DMS 273 (cell line): ENCODE results near the gene PDLIM7.

Experiments used
- DNase-seq: peaks from one replicate; lab custom pipeline; 2025; ENCODE audit not compliant: unreplicated experiment; lab: John Stamatoyannopoulos, UW

PDLIM7 gene

DNA sequence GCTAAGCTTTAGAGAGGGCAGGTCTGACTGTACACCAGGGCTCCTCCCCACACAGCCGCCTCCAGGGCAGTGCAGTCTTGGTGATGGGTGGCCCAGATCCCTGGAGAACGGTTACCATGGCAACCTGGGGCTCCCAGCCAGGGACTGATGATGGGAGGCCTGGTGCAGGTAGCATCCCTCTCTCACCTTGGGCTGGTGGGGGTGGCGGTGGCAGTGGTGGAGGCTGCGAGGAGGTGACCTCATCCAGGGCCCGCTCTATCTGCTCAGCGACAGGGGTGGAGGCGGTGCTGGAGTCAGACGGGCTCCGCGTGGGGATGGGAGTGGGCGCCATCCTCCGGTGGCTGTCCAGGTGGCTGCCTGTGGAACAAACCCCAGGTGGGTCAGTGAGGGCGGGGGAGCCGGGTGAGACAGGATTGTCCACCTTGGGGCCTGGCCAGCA lies 38.5 kb downstream of the PDLIM7 start:
- DNase-seq: peak; percentile 60

DNA sequence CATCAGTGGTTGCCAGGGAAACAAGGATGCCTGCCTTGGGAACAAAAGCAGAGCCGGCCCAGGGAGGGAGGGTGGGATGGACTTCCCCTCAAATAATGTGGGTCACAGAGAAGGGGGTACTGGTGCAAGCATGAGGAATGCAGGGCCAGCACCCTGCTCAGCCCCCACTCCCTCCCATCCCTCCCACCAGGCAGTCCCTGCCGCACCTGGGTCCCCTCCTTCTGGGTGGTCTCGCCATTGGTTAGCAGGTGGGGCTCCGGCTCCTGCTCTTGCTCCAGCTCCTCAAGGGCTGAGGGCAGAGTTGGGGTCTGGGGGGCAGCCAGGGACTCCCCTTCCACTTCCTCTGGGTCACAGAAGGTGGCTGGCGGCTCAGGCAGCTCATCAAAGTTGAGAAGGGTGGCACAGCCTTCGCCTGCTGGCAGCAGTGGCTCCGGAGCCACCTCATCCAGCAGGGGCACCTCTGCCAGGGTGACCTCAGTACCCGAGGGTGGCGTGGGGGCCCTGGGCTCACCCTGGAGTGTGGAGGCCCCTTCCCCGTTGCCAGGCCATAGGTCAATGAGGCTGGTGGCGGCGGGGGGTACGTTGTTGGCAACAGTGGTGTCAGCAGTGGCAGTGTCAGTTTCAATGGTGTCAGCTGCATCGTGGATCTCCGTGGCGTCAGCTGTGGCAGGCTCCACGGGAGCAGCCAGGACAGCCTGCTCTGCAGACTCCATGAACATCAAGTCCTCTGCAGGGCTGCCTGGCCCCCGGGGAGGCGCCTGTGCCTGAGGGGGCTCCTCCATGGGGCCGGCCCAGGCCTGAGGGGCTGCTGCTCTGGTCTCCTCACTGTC lies 39.3 kb downstream of the PDLIM7 start:
- DNase-seq: no peak

DNA sequence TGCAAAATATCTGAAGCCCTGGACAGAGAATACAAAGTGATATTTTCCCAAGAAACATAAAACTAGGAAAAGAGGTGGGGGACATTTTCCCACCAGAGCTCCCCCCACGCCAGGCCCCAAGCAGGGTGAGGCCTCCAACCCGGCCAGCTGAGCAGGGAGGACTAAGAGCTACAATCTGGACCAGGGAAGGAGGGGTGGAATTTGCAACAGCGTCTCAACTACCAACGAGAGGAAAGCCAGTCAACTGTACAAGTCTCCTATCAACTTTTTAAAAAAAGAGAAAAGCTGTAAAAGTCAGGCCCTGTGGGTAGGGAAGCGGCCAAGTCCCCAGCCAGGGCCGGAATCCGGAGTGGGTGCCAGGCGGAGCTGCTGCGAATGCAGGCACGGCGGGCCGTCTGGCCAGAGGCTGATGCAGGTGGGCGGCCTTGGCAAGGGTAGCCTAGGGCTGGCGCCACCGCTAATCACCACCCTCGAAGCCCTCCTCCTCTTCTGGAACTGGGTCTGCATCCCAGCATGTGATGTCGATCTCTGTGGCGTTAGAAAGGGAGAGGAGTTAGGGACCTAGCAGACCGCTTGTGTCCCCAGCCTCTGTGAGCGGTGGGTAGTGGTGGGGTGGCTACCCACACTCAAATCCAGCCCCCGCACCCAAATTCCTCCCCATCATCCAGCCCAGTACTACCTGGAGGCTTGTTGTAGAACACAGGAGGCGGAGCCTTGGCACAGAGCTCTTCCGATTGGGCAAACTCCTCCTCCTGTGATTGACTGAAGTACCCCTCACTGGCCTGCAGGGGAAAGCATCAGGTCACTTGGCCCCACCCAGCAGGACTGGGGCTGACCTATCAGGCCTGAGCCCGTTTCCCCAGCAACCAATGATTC lies 40.2 kb downstream of the PDLIM7 start:
- DNase-seq: peak; percentile 99

DNA sequence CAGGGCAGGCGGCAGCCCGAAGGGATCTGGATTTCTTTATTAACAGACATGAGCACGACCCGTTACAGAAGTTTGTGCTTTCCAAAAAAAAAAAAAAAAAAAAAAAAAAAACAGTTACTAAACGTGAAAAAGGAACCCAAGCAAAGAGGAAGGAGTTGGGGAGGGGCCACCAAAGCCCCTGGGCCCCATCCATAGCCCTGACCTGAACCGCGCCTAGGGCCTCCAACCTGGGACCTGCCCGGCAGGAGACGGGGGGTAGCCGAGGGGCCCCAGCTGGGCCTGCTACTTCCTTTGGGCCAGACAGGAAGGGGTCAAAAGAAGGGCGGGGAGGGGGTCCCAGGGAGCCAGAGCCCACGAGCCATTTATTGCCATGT lies 40.8 kb downstream of the PDLIM7 start:
- DNase-seq: no peak

DNA sequence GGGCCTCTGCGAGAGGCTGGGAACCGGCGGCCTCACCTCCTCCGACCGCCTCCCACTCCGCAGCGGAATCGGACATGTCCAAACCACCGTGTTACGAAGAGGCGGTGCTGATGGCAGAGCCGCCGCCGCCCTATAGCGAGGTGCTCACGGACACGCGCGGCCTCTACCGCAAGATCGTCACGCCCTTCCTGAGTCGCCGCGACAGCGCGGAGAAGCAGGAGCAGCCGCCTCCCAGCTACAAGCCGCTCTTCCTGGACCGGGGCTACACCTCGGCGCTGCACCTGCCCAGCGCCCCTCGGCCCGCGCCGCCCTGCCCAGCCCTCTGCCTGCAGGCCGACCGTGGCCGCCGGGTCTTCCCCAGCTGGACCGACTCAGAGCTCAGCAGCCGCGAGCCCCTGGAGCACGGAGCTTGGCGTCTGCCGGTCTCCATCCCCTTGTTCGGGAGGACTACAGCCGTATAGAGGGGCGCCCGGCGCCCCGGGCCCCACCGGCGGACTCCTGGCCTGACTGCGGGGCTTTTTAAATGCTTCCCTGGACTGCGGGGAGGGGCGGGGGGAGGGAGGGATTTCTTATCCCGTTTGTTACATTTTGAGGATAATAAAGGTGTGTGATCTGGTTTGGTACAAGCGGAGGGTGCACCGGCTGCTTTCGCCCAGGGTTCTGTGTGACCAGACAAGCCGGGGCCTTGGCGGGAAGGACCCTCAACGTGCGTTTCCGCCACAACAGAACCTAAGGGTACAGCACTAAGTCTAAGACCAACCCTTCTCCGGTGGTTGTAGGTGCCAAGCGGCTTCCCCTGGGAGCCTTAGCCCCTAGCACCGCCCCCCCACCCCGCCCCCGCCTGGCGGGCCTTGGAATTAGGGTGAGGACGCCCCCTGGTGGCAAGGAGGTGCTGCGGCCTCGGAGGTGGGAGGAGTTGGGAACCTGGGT lies 41.5 kb downstream of the PDLIM7 start:
- peak; percentile 97 for DNase-seq

DNA sequence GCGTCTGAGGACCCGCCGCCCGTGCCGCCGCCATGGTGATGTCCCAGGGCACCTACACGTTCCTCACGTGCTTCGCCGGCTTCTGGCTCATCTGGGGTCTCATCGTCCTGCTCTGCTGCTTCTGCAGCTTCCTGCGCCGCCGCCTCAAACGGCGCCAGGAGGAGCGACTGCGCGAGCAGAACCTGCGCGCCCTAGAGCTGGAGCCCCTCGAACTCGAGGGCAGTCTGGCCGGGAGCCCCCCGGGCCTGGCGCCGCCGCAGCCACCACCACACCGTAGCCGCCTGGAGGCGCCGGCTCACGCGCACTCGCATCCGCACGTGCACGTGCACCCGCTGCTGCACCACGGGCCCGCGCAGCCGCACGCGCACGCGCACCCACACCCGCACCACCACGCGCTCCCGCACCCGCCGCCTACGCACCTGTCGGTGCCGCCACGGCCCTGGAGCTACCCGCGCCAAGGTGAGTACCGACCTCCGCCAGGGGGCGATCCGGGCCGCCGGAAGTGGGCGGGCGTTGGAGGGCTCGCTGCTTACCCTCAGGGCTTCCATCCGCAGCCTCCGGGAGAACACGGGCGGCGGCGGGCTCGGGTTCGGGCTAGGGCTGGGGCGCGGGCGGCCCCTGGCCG lies 42.3 kb downstream of the PDLIM7 start:
- DNase-seq: peak; percentile 97

DNA sequence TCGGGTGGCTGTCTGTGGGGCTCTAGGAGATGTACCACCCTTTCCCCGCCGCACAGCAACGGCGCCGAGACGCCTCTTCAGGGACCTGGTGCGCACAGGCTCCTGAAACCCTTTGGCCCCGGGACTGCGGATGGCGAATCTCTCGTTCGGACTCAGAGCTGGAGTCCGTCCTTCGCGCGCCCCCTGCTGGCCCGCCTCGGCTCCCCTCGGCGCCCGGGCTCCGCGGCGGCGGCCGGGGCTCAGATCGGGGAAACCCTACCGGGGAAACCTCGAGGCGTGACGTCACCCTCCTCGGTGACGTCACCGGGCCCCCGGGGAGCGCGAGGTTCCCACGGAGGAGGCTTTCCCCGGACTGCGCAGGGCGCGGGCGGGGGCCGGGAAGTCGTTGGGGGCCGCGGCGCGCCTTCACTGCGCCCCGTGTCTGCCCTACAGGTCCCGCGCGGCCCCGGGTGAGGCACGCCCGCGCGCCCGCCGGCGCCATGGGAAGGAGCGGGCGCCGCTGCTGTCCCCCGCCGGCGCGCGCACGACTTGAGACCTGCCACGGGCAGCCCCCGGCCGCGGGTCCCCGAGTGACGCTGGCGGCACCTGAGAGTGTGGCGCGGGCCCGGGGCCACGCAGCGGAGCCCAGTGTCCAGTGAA lies 42.9 kb downstream of the PDLIM7 start:
- peak; percentile 97 for DNase-seq

DNA sequence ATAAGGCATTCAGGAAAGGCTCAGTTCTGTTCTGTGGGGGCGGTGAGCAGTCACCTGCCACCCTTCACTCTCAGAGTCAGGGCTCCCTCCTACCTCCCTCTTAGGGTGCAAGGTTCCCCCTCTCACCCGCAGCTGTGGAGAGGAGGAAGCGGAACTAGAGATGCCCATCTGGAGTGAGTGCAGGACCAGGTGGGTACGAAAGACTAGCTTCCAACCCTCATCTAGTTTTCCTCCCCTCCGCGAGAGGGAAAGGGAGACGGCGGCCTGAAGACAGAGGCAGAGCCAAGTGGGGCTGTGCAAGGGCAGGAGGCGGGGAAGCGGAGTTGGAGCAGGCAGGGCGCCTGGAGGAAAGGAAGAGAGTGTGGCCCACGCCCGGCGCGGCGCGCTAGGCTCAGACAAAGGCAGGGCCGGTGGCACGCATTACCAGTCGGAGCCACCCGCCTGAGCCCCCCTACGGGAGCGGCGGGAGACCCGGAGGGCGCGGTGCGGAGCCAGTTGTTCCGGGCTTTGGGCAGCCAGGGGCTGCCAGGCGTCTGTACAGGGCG lies 43.5 kb downstream of the PDLIM7 start:
- DNase-seq: peak; percentile 84

DNA sequence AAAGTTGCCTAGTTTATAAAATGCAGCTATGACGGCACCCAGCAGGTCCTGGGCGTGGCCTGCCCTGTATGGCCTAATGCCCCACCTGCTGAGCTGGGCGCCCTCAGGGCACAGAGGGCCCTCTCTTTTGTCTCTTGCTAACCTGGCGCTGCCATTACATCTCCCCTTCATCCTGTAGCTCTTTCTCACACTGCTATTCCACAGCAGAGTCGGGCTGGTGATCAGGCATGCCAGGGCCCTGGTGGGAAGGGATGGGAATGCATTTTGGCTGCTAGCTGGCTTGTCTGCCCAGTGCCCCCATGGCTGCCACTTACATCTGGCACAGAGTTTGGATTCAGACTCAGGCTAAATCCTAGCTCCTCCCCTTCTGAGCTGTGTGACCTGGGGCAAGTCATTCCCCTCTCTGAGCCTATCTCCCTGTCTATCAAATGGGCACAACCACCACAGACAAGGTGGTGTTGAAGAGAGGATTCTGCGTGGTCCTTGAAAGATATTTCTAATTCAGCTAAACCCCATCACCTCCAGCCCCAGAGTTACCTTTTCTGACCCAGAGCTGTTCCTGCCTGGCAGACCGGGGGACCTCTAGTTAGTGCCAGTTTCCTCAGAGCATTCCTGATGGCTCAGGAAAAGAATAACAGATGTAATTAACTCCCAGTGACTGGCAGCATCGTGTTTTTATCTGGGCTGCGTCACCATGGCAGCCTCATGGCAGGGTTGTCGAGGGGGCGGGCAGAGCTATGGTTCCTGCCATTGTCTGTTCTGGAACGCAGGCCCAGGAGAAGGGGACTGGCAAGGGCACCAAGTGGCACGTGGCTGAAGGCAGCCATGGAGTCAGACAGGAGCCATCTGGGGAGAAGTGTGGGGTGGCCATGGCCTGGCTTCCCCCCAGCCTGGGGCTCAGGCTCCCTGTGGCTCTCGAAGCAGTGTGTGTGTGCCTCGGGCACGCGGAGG lies 44.4 kb downstream of the PDLIM7 start:
- peak; percentile 73 for DNase-seq

DNA sequence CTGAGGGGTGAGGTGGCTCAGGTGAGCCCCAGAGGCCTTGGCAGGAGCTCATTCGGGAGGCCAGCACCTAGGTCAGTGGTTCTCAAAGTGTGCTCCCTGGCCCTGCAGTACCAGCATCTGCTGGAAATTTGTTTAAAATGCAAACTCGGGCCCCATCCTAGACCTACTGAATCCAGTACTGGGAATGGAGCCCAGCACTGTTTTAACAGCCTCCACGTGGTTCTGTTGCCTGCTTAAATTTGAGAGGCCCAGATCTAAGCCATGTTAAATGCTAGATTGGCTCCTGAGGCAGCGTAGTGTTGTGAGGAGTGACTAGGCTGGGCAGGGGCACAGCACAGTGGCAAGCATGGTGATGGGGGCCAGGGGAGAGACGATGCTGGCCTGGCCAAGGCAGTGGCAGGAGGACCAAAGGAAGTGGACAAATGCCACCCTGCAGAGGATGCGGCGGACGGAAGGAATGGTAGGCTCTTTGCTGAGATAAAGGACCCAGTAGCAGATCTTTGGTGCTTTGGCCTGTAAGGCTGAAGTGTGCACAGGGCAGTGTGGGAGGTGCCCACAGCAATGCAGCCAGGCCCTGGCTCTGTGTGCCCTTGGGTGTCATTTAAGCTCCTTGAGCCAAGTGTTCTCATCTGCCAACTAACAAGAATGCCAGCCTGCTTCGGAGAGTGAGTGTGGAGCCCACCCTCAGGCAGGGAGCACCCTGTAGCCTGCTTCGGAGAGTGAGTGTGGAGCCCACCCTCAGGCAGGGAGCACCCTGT lies 46.6 kb downstream of the PDLIM7 start:
- DNase-seq: no peak

DNA sequence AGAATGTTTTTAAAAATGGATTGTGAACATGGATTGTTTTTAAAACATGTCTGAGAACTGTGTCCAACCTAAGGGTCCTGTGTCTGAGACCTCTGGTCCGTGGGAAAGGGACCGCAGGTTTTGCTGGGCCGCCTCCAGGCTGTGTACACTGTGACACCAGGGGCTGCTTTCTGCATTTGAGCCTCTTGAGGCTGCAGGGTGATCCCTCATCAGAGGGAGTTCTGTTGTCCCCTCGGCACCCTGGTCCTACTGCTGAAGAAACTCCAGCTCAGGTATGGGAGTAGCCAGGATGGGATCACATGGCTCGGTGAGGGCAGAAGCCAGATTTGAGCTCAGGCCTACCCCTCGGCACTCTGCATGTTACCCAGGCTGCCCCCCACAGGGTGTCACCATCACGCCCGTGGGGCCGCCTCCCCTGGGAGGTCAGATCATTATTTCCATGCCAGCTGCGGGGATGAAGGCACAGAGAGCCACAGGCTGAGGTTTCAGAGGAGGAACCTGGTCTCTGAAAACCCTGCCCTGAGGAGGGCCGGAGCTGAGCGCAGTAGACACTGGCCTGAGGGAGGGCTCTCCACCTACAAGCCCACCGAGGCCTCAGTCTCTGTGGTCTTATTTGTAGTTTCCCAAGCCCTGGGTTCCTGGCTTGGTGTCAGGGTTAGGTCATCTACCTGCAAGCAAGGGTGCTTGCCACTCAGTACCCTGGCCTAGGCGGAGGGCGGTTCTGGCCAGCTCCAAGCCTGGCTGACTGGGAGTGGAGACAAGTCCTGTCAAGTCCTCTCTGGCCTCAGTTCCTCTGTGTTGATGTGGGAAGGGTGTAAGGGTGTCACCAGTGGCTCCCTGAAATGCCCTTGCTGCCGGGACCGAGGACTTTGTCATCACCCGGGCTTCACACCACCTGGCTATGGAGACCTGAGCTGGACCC lies 48.0 kb downstream of the PDLIM7 start:
- no peak for DNase-seq

DNA sequence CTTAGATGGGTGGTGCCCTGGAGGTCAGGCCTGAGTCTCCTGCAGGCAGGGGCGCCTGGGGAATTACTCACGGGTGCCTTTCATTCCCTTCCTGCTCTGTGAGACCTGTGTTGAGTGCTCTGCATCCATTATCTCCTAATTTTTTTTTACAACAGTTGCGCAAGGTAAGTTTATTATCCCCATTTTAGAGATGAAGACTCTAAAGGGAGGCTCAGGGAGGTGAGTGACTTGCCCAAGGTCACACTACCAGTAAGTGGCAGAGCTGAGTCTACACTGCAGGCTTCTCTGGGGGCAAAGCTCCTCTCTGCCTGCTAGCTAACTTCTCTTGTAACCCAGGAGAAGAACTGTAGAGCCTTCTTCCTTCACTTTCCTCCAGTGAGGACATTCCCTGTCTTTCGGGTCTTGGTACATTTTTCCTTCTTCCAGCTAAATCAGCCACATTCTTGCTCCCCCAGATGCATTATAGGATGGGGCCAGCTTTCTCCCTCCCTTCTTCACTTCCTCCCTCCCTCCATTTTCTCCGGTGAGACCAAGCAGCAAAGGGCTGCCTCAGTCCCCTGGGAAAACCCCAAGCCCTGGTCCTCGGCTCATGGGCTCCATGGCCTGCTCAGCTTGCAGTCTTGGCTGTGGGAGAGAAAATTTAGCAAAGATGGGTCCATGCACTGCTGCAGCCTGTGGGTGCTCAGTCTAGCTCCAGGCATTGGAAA lies 49.0 kb downstream of the PDLIM7 start:
- no peak for DNase-seq

DNA sequence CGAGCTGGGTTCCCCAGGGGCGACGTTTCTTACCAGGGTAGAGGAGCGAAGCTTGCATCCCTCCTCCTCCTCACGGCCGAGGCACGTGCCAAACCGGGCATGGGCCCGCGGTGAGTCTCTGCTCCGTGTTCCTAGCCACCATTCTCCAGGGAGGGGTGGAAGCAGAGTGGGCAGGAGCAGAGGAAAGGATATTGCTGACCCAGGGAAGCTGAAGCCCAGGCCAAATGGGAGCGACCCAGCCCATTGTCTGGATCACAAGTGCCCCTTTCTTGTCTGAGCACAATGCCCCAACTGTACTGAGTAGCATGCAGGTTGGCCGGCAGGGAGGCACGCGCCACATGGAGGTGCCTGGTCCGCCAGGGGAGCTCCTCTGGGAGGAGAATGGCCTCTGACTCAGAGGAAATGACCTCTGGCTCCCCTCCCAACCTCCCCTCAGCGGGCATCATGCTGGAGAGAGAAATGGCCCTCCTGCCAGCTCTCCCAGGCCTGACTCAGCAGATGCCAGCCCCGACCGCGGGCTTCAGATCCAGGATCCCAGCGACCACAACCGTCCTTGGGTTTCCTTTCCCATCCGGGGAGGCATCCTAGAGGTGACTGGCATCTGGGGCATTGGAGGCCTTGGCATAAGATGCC lies 49.7 kb downstream of the PDLIM7 start:
- DNase-seq: peak; percentile 81

DNA sequence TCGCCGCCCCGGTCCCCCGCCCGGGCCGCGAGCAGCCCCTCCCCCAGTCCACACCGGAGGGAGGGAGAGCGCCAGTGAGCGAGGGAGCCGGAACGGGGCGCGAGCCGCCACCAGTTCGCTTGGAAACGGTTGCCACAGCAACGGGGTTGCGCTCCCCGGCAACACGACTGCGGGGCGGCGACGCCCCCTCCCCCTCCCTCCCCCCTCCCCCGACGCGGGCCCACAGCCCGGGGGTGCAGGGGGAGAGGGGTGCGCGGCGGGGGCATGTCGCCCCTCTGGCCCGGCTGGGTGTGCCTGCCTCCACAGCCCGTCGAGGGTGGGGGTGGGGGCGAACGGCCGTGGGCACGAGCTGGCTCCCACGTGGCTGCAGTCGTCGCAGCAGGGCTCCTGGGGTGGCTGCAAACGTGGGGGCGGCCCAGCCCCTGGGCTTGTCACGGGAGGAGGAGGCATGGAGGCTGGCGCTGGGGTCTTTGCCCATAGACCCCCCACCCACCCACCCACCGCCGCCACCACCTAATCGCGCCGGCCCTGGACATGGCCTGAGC lies 50.3 kb downstream of the PDLIM7 start:
- peak; percentile 93 for DNase-seq
